ENCODE data around the gene NUMB.

DNA sequence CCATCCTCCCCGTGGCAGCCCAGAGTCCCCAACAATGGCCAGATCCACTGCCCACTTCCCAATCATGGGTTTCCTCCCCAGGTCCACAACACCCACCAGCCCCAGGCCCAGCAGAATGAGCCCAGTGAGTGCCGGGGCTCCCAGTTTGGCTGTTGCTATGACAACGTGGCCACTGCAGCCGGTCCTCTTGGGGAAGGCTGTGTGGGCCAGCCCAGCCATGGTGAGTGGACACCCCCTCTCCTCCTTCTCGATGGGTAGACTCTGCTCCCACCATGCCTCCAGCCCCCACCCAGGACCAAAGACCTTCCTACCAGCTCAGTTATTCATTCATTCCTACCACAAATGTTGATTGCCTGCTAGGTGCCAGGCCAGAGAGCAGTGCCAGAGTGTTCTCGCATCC, 197.3 kb downstream of the NUMB start:
- TF ChIP-seq GATA2 (IDR thresholded peaks at IDR 0.05; ENCODE audit: low read depth, low read length) (no peak), GATA3 (IDR thresholded peaks at IDR 0.05; ENCODE audit: low read depth, low read length) (no peak)
